Fibroblast of lung (primary cell): ENCODE measurements around the gene BCL3. TPM values are rescaled to one million over a fixed set of nuclear protein-coding genes. Genes with fewer than 3 reads are reported as not detected.
A peak's percentile ranks its signal among the peaks of the same experiment; 100 is the strongest.

Experiments used
- DNase-seq, 2 donors: peaks; one replicate each; pipeline versions ENCODE4 v3.0.0 to v3.0.0-alpha.2; 2010; ENCODE audit warnings: low read depth in 2 of 2
- H2AFZ ChIP-seq: 2 replicates; pipeline ENCODE4 v1.5.1; 2012; ENCODE audit warnings: low read length, control low read depth, inconsistent platforms
- H3K27ac ChIP-seq: 2 replicates; pipeline ENCODE4 v1.5.1; 2011; ENCODE audit warnings: low read length, control low read depth; ENCODE audit not compliant: insufficient read depth
- H3K27me3 ChIP-seq: 2 replicates; pipeline ENCODE4 v1.5.1; 2011; ENCODE audit warnings: mild to moderate bottlenecking, low read length; ENCODE audit not compliant: control insufficient read depth, insufficient read depth
- H3K36me3 ChIP-seq: 2 replicates; pipeline ENCODE4 v1.5.1; 2011; ENCODE audit warnings: low read length; ENCODE audit not compliant: control insufficient read depth, insufficient read depth
- H3K4me1 ChIP-seq: 2 replicates; pipeline ENCODE4 v1.5.1; 2011; ENCODE audit warnings: low read length; ENCODE audit not compliant: control insufficient read depth, insufficient read depth; ENCODE audit errors: extremely low read depth
- H3K4me2 ChIP-seq: 2 replicates; pipeline ENCODE4 v1.5.1; 2011; ENCODE audit warnings: low read length, control low read depth; ENCODE audit not compliant: insufficient read depth; ENCODE audit errors: extremely low read depth
- H3K4me3 ChIP-seq, 4 experiments: fragments of 200-600 bp in 1 of 4; sonication (generic) in 1 of 4; replicated peaks in 1 of 4; 2 replicates each; pipeline ENCODE4 v1.5.1; 2011 to 2016; ENCODE audit warnings: low read length in 4 of 4, low read depth in 3 of 4, mild to moderate bottlenecking in 3 of 4, control low read depth in 2 of 4, inconsistent platforms in 1 of 4, mixed read lengths in 1 of 4; ENCODE audit not compliant: insufficient read depth in 1 of 4; ENCODE audit errors: control extremely low read depth in 1 of 4
- H3K79me2 ChIP-seq: 2 replicates; pipeline ENCODE4 v1.5.1; 2012; ENCODE audit warnings: mild to moderate bottlenecking, low read length, inconsistent platforms; ENCODE audit not compliant: control insufficient read depth, insufficient read depth
- H3K9ac ChIP-seq: 2 replicates; pipeline ENCODE4 v1.5.1; 2011; ENCODE audit warnings: mild to moderate bottlenecking, low read length, control low read depth; ENCODE audit not compliant: insufficient read depth
- H3K9me3 ChIP-seq: 2 replicates; pipeline ENCODE4 v1.5.1; 2012; ENCODE audit warnings: low read depth, low read length; ENCODE audit not compliant: control insufficient read depth, insufficient read depth
- H4K20me1 ChIP-seq: 2 replicates; pipeline ENCODE4 v1.5.1; 2011; ENCODE audit warnings: low read length; ENCODE audit not compliant: control insufficient read depth, insufficient read depth; ENCODE audit errors: extremely low read depth
- EZH2 ChIP-seq: IDR thresholded peaks from 2 replicates; pipeline ENCODE4 v1.5.1; 2012; ENCODE audit warnings: low read length, control low read depth, mild to moderate bottlenecking; ENCODE audit errors: missing control alignments
- polyA minus RNA-seq: library from RNA; depleted of rRNA, polyadenylated mRNA; stranded (reverse); fragments of >200 nt; gene quantifications from 2 replicates; pipeline ENCODE4 v1.2.3, GENCODE V29; 2011; ENCODE audit warnings: low replicate concordance
- polyA plus RNA-seq, 2 donors: library from polyadenylated mRNA; depleted of rRNA in 1 of 2; stranded (reverse) in 1 of 2; unstranded in 1 of 2; fragments of >200 nt; gene quantifications; 2 replicates each; pipeline ENCODE4 v1.2.1, GENCODE V29; 2011 to 2012; ENCODE audit warnings: missing spikeins in 1 of 2
- total RNA-seq: library from RNA; depleted of rRNA; stranded (reverse); fragments of >200 nt; gene quantifications from 2 replicates; pipeline ENCODE4 v1.2.1, GENCODE V29; 2014
- TF ChIP-seq, protein P1 (sequence below), 2 donors: IDR thresholded peaks in 1 of 2; conservative IDR thresholded peaks in 1 of 2; 1 replicate in 1 of 2; 2 replicates in 1 of 2; pipeline ENCODE4 v1.5.1; 2011 to 2012; ENCODE audit warnings: low read length in 2 of 2, control low read depth in 1 of 2, inconsistent platforms in 1 of 2, low read depth in 1 of 2, mild to moderate bottlenecking in 1 of 2

BCL3 gene
- total RNA-seq (10.8 and 20.6 TPM in 2 replicates), polyA plus RNA-seq (6.8 and 10.7 TPM in 2 replicates), polyA minus RNA-seq (37.8 and 45.9 TPM in 2 replicates)
- 50.8 and 53.1 TPM in 2 replicates for polyA plus RNA-seq (2012)

DNA sequence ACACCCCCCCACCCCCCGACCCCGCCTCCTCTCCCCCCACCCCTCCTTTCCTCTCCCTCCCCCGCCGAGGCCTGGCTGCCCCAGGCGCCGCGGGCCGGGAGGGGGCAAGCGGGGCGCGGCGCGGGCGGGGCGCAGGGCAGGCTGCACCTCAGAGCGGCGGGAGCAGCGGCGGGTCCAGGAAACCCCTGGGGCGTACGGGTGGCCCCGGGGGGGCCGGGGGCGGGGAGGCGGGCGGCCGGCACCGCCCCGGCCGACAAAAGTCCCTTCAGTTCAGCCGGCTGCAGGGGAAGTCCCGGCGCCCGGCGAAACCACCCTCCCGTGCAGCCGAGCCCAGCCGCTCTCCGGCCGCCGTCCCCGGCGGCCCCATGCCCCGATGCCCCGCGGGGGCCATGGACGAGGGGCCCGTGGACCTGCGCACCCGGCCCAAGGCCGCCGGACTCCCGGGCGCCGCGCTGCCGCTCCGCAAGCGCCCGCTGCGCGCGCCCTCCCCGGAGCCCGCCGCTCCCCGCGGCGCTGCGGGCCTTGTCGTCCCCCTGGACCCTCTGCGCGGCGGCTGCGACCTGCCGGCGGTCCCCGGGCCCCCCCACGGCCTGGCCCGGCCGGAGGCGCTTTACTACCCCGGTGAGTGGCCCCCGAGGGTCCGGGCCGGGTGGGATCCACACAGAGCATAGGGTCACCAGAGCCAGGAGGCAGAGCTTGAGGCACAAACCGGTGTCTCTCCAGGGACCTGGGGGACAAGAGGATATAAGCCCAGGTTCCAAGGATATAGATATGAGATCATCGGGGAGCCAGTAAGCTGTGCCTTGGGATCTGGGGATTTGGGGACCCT, at the start of gene BCL3:
BCL3 (plus strand) TSS at position 283 of the 829 bp plus-strand sequence; CDS start at position 366, 83 bp downstream.
- Histone ChIP-seq H3K36me3 (peaks cover 16% of the 10 kb centered on the region), H3K79me2 (peaks cover 41% of the 10 kb centered on the region), H3K4me2 (peak within 1 kb of the TSS; percentile 98), H3K9ac (peak within 1 kb of the TSS; percentile 84), H2AFZ (no peak within 1 kb of the TSS), H3K4me1 (peaks cover 41% of the 10 kb centered on the region), H3K4me3 (peak within 1 kb of the TSS; percentile 55 to 91 (median 83)), H3K27ac (peak within 1 kb of the TSS; percentile 89), H3K27me3 (no peaks in the 10 kb centered on the region), H3K9me3 (no peaks in the 10 kb centered on the region), H4K20me1 (no peaks in the 10 kb centered on the region)
- TF ChIP-seq, protein P1, sequence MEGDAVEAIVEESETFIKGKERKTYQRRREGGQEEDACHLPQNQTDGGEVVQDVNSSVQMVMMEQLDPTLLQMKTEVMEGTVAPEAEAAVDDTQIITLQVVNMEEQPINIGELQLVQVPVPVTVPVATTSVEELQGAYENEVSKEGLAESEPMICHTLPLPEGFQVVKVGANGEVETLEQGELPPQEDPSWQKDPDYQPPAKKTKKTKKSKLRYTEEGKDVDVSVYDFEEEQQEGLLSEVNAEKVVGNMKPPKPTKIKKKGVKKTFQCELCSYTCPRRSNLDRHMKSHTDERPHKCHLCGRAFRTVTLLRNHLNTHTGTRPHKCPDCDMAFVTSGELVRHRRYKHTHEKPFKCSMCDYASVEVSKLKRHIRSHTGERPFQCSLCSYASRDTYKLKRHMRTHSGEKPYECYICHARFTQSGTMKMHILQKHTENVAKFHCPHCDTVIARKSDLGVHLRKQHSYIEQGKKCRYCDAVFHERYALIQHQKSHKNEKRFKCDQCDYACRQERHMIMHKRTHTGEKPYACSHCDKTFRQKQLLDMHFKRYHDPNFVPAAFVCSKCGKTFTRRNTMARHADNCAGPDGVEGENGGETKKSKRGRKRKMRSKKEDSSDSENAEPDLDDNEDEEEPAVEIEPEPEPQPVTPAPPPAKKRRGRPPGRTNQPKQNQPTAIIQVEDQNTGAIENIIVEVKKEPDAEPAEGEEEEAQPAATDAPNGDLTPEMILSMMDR (conservative IDR thresholded peaks at IDR 0.05 in 1 of 2, IDR thresholded peaks at IDR 0.05 in 1 of 2; ENCODE audit: low read depth in 1 of 2, low read length in 2 of 2), result no peak
- TF ChIP-seq EZH2, result no peak
- DNase-seq, result peak in 1 of 2 donors; percentile 71

GRCh38 chr19:44700547-44700946, 48.0 kb upstream of the BCL3 start:
- H2AFZ ChIP-seq, result no peak overlapping the region
- H3K79me2 ChIP-seq, result no peaks in the 10 kb centered on the region
- no peaks in the 10 kb centered on the region for H3K36me3 ChIP-seq
- DNase-seq, result no peak
- TF ChIP-seq, protein P1 (conservative IDR thresholded peaks at IDR 0.05 in 1 of 2, IDR thresholded peaks at IDR 0.05 in 1 of 2; ENCODE audit: low read depth in 1 of 2, low read length in 2 of 2), result no peak
- no peak for TF ChIP-seq EZH2
- H3K9ac ChIP-seq, result no peak overlapping the region
- no peak overlapping the region for H3K4me3 ChIP-seq
- H3K27ac ChIP-seq, result no peak overlapping the region
- H4K20me1 ChIP-seq, result no peaks in the 10 kb centered on the region
- H3K4me2 ChIP-seq, result no peak overlapping the region
- no peaks in the 10 kb centered on the region for H3K4me1 ChIP-seq
- no peaks in the 10 kb centered on the region for H3K27me3 ChIP-seq
- H3K9me3 ChIP-seq, result no peaks in the 10 kb centered on the region

DNA sequence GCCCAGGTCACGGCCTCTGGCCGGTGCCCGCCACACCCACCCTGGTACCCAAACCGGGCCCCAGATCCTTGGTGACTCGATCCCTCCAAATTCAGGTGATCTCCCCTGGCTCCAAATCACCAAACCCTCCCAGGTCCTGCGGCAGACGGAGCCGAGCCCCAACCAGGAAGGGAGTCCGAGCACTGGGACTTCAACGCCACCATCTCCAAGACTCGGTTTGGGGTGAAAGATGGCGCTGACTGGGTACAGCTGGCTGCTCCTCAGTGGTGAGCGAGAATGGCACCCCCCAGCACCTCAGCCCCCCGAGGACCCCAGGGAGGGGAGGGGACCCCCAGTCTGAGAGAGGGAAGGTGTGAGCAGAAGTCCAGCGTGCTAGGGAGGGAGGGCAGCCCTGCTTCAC, 47.3 kb upstream of the BCL3 start:
- H3K4me3 ChIP-seq, result no peak overlapping the region
- TF ChIP-seq, protein P1 (conservative IDR thresholded peaks at IDR 0.05 in 1 of 2, IDR thresholded peaks at IDR 0.05 in 1 of 2; ENCODE audit: low read depth in 1 of 2, low read length in 2 of 2), result no peak
- TF ChIP-seq EZH2, result no peak
- H3K4me2 ChIP-seq, result no peak overlapping the region
- no peak overlapping the region for H3K27ac ChIP-seq
- no peaks in the 10 kb centered on the region for H3K36me3 ChIP-seq
- H3K27me3 ChIP-seq, result no peaks in the 10 kb centered on the region
- DNase-seq, result no peak
- H3K9me3 ChIP-seq, result no peaks in the 10 kb centered on the region
- H4K20me1 ChIP-seq, result no peaks in the 10 kb centered on the region
- H2AFZ ChIP-seq, result no peak overlapping the region
- no peaks in the 10 kb centered on the region for H3K4me1 ChIP-seq
- no peaks in the 10 kb centered on the region for H3K79me2 ChIP-seq
- H3K9ac ChIP-seq, result no peak overlapping the region
